Stimulated activated CD4-positive, alpha-beta T cell treated with anti-CD3 and anti-CD28 coated beads, Interleukin-12 subunit alpha, Interleukin-12 subunit beta, amount 100 ng/mL, for 48 hours (primary cell): ENCODE results near the gene XPR1.

ENCODE experiments used
- DNase-seq, 3 donors: peaks; one replicate each; pipeline ENCODE4 v3.0.0-alpha.2; 2020; ENCODE audit warnings: low read depth in 2 of 3, low spot score in 1 of 3

The XPR1 gene

DNA sequence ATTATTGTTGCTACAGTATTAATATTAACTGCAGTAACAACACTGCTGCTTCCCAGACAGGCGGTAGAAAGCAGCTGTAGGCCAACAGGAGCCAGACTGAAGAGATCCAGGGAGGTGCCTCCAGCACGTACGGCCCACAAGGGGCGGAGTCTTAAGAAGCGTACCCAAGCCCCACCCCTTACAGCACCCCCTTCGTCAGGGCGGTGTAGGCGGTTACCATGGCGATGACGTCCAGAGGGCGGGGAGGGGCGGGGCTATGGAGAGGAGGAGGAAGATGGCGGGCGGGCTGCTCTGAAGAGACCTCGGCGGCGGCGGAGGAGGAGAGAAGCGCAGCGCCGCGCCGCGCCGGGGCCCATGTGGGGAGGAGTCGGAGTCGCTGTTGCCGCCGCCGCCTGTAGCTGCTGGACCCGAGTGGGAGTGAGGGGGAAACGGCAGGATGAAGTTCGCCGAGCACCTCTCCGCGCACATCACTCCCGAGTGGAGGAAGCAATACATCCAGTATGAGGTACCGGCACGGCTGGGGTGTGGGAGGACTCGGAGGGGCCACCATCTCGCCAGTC, at the start of gene XPR1:
Gene XPR1, plus strand, starts transcription at position 257 of the 560 bp plus-strand sequence. Its CDS starts 180 bp downstream, at position 437.
- peak; percentile 97 to 98 (median 98) for DNase-seq

DNA sequence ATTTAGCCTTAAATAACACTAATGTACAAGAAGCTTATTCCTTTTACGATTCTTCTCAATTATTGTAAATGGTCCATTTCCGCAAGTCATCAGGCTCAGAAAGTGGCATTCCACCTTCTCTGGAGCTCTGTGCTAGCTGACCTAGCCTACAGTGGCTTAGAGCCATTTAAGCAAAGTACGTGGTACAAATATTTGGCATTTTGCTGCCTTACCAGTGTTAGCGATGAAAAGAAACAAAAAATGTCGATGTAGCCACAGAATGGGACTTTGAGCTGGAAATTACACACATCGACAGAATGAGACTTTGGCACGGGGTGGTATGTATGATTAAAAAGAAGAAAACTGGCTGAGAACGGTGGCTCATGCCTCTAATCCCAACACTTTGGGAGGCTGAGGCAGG, 47.0 kb upstream of the XPR1 start:
- no peak for DNase-seq

DNA sequence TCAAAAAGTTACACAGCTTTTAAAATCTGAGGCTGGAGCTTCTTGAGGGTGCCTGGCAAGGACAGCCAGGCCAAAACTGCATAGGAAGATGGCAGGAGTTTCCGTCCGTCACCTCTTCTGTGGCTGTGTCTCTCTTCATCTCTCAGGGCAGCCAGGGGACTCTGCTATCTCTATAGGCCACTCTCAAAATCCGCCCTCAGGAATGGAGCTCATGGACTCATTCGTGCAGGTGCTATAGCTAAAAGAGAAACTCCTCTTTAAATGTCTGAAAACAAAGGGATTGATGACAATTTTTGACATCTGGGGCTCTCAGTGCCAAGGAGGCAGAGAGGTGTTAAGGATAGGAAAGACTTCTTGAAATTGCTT, 45.8 kb upstream of the XPR1 start:
- no peak for DNase-seq

DNA sequence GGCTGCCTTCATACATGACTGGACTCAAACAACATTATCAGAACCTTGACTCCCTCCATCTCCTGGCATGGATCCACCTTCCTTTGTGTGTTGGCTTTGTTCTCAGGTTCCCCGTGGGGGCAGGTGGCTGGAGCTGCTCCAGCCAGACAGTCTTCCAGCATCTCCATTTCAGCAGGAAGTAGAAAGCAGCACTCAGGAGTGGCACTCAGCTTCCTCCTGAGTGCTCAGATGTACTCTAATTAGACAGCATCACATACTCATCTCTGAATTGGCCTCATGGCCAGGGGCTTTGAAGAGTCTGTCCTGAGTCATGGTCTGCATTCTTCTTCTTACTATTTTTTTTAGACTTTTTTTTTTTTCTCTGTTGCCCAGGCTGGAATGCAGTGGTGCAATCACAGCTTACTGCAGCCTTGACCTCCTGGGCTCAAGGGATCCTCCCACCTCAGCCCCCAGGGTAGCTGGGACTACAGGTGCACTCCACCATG, 45.1 kb upstream of the XPR1 start:
- no peak for DNase-seq

DNA sequence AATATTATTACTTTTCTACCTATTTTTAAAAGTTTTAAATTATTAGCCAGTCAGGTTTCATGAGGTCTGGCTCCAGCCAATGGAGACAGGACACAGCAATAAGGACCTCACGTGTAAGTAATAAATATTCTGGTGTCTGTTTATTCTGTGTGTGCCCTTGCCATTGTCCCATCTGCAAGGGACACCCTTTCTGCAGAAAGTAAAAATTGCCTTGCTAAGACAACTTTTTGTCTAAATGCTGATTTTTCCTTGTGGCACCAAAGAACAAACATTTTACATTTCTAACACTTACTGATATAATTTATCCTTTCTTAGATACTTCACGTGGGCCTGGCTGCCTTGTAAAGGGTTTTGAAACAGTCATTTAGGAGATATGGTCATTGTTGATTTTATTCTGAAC, 43.7 kb upstream of the XPR1 start:
- DNase-seq: no peak

DNA sequence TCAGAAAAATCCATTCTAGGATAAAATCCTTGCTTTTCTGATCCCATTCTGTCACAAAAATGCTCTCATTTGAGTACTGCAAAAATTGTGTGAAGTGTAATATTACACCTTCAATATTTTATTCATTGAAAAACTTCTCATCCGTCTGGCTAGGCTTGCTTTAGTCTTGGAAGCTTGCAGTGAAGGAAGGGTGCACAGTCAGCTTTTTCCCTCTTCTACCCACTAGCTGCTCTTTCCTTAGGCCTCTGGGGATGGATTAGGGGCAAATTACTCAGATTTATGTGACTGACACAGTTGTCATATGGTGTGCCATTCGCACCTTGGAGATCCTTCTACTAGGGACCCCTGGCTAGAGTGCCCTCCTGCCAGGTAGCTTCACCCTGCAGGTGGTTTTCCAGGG, 40.9 kb upstream of the XPR1 start:
- no peak for DNase-seq

DNA sequence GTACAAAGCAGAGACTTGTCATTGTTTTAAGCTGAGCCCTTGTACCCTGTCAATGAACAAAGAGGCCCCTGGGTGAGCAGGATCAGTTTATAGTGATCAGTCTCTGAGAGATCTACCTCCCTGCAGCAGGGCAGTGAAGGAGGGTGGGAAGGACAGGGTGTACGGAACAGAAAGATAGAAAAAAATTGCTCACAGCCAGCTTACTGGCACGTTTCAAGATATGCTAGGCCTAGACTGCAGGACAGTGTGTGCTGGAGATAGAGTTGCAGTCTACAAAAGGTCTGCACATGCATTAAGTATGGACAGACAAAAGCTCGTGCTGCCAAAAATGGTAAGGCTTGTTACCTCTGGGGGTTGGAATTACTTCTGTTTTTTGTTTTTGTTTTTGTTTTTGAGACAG, 38.4 kb upstream of the XPR1 start:
- no peak for DNase-seq

DNA sequence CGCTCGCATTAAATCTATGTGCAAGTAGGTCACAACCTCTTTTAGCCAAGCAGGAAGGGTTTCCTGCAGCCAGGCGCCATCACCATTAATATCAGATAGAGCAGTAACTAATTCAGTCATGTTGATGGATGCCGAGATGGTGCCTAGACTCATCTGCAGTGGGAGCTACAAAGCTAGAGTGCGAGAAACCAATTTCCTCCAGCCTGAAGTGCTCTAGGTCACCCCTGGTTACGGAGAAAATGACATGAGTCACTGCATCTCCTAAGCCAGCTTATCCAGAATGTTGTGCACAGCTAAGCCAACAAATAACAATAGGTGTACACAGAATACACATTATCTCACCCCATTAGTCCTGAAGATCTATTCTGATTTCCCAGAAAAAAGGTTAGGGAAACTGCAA, 37.1 kb upstream of the XPR1 start:
- DNase-seq: no peak

DNA sequence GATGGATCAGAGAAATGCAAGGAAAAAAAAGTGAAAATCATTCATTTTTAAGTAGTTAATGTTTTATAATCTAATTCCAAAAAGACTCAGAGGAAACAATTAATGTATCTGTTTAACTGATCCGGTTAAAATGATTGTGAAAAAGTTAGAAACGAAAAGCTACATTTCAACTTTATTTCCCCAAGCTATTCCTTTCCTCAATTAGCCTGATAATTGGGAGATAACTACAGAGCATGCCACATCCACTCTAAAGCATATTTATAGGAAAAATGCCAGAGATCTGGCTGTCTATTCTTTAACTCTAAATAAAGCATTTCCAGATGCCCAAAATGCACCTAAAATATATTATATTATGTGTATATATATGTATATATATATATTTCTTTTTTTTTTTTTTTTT, 35.9 kb upstream of the XPR1 start:
- no peak for DNase-seq

DNA sequence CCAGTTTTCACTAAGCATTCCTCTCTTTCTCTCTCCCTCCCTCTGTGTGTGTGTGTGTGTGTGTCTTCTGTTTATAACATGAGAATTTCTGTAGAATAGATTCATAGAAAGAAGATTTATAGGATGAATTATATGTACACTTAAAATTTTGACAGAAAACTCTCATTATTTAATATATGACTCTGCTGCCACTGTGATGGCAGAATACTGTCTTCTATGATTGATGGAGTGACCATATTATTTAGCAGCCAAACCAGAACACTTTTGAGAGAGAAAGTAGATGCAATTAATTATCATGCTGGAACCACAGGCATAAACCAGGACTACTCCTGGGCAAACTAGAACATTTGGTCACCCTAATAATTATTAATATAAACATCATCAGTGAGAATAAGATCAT, 34.3 kb upstream of the XPR1 start:
- DNase-seq: no peak

DNA sequence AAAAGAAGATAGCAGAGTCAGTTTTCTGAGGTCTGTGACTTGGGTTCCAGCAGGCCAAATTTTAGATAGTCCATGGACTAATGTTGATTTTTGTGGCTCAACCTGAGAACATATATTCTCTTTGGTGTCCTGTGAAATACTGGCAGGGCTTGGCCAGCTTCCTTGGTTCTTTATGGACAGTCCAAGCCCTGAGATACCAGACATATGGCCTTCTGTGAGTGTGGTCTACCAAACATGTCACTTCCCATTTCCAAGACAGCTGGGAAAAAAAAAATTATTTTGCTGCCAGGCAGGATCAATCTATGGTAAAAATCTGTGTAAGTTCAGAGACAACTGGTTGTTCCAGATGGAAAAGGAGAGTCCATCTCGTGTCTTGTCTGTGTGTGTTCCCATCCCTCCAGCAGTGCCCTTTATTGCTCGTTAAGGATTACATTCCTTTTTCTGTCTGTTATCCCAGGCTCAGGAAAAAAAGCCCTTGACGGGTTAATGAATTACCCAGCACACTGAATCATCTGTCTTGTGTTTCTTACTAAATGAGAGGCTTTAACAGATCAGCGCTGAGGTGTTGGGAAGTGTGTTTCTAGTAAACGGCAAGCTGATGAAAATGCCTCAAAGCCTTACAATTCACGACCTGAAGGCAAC, 33.4 kb upstream of the XPR1 start:
- no peak for DNase-seq

DNA sequence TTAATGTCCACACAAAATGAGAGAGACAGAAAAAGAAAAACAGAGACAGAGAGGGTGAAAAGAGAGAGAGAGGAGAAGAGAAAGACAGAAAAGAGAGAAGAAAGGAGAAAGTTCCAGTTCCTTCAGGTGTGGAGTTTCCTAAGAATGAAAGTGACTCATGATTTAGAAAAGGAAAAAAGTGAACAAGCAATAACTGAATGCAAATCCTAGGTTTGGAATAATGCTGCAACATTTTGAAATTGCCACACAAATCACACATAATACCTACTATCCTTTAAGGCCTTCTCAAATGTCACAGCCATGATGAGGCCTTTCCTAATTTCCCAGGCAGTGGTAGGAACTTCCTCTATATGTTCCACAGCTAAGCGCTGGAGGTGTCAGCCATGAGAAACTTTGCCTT, 31.5 kb upstream of the XPR1 start:
- DNase-seq: no peak

DNA sequence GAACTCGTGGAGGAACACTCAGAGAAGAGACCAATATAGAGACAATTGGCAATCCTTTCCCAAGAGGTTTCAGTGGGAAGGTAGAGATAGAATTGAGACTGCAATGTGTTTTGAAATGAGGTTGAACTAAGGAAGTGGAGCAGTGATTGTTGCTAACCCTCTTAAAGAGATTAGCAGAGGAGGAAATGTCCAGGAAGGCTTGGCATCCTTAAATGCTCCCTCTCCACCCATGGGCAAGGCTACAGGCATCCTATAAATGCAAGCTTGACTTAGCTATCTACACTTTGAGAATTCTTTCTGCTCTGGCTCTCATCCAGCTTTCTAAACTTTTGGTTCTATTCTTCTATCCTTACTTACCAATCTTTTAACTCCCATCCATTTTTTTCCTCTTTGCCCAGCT, 30.3 kb upstream of the XPR1 start:
- DNase-seq: no peak

DNA sequence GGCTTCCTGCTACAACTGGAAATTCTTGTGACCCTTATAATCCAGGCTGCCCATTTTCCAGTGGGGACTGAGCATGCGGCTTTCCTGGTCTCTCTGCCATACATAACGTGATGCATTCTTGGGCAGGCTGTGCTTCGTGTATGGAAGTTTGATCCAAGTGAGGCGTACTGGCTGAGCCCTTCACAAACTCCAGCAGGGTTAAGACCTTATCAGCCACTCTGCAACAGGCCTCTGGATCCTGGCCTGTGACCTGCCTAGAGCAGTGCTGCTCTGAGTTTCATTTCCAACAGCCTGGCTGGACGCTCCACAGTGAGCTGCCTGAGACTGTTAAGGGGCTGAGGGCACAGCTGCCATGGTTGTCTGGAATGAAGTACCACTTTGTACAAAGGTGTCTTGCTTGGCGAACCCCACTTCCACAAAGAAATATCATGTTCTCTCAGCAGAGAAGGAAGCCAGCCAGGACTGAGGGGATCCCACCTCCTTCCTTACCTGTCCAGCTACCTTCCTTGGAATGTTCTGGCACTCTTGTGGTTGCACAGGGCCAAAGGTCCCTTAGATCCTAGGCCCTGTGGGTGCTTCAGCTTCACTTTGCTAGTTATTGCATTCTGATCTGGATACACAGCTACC, 28.5 kb upstream of the XPR1 start:
- no peak for DNase-seq

DNA sequence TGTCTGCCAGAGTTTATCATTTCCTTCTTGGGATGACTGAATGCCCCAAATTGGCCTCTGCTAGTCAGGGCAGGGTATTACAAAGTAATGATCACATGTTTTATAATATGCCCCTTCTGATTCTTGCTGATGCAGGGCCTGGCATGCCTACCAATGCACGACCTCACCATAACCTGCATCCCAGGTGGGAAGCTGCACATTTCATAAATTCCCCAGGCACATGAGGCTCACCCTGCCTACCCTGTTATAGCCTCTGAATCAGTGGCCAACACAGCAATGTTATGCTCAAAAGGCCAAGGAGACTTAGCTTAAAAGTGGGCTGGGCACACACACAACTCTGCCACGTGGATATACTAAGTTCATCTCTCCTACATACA, 28.0 kb upstream of the XPR1 start:
- no peak for DNase-seq

DNA sequence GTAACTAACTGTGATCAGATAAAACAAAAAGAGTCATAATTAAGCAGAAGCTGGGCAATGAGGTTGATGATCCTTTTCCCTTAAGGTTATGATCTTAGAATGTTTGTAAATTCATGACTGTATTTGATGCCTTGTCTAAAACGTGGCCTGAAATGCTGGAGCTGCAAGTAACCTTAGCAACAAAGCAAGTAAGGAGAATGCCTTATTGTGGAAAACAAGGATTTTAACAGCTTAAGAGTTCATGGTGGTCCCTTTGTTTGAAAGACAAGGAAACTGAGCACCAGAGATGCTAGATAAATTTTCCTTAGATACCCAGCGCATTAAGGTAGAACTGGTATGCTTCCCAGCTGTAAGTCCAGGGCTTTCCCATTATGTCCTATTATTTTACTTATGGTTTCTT, 25.7 kb upstream of the XPR1 start:
- no peak for DNase-seq

DNA sequence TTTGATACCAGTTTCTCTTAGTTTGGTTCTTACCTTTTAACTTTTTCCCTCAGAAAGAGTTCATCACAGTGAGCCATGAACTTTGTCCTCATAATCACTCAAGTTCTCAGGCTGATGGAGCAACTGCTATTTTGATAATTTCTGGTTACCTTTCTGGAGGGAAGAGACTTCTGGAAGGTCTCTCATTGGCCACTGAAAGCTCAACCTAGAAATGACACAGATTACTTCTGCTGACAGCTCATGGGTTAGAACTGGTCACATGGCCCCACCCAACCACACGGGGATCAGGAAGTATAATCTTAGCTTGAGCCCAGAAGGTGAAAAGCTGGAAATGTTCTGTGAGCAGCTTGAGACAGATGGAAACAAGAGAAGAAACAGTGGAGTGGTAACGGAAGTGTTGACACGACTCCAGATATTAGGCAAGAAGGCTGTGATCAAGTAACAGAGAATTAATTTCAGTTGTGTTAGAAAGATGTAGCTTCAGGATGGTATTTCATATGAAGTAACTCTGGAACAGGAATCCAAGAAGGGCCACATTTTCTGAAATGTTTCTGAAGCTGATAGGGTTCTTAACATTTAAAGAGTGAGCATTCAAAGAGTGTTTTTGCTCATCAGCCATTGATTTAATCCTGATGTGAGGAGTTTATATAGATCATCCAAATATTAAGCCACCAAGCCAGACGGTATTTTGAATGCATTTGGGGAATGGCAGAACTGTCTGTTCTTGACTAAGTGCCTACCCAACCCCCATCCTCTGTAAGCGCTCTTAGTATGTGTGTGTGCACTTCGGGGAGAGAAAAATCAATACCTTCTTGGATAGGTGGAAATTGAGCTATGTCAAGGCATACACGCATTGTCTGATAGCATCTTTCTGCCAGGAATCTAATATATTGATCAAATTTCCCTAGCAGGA, 21.9 kb upstream of the XPR1 start:
- no peak for DNase-seq

DNA sequence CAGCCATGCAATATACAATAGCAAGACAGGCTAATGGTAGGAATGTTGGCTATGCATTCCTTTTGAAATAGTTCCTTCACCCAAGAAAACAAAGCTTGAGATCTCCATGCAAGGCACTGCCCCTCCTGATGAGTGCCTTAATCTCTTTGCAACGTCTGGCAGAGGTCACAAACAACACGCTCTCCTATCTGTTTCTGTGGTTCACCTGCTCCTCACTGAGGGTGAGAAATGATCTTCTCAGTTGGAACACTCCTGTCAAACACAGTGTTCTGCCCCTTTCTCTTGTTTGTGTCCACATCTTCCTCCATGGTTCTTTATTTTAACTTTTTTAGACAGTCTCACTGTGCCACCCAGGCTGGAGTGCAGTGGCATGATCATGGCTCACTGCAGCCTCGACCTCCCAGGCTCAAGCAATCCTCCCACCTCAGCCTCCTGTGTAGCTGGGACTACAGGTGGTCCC, 21.2 kb upstream of the XPR1 start:
- DNase-seq: no peak

DNA sequence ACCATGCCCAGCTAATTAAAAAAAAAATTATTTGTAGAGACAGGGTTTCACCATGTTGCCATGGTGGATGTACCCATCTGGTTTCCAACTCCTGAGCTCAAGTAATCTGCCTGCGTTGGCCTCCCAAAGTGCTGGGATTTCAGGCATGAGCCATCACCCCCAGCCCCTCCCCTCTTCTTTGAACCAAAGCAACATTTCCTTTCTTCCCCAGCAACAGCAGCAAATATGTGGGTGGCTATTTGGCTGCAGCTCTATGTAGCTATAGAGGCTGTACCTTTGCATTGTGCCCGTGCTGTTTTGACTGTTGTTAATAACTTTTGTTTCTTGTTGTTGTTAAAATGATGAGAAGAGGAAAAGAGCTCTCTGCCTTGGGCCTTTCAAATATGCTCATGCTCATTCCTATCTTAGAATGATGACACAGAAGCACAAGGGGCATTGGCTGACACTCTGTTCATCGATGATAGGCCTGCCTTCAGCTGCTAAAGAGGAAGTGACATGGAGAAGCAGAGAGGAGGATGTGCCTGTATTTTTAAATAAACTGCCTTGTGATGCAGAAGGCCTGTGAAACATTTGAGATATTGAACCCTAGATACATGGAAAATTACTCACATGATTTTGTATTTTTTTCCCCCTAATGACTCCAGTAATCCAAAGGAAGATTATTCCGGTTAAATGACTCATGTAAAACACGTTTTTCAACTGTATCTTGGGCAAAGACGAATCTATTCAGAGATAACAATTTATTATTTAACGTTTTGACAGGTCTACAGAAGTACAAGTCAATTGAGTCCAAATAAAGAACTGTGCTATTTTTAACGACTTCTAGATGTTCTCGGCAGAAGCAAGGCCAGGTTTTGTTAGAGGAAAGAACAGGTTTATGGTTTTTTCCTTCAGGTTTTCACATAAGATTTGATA, 20.5 kb upstream of the XPR1 start:
- peak in 1 of 3 donors; percentile 9 for DNase-seq

DNA sequence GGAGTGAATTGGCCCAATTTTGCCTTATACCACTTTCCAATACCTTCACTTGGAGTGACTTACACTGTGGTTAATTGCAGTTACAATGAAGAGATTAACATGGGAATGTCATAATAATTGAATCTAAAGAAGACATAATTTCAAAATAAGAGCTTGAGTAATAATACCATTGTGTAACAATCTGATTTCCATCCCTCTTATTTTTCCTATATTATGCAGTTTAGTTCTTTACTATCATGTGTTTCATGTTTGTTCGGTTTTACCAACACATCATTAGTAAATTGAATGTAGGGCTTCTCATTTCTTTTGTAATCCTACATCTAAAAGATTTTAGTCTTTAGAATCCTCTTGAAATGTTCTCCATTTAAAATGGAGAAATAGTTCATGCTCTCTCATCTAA, 19.2 kb upstream of the XPR1 start:
- DNase-seq: no peak

DNA sequence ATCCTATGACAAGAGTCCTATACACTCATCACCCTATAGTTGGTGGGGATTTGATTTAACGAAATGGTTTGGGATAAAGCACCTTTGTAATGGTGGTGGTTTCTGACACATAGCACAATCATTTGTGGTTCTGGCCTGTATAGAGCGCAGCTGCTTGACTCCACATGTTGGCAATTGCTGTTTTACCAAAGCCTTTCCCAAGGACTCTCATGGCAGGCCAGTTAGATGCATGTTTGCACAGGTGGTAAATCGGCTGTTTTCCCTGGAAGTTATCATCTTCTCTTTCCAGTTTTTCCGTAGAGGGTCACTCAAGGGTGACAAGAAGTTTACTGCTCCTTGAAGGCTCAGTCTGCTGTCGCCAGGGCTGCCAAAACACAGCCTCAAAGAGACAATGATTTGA, 17.1 kb upstream of the XPR1 start:
- DNase-seq: no peak
